Spleen (tissue), 11 donors: ENCODE results near the gene LRRC34. TPM values are rescaled to one million over a fixed set of nuclear protein-coding genes. Genes with fewer than 3 reads are reported as not detected.

ENCODE experiments used
- DNase-seq: peaks from one replicate; pipeline ENCODE4 v3.0.0-alpha.2; 2020
- H3K27ac ChIP-seq, 8 donors: fragments of 200-600 bp; sonication (generic) in 7 of 8; 1 replicate in 4 of 8; 2 replicates in 4 of 8; pipeline versions ENCODE4 v1.5.0 to v1.8.0; 2016 to 2021; ENCODE audit warnings: inconsistent platforms in 4 of 8, mild to moderate bottlenecking in 4 of 8, moderate library complexity in 1 of 8
- H3K27me3 ChIP-seq, 7 donors: fragments of 200-600 bp; sonication (generic) in 6 of 7; replicated peaks in 1 of 7; 1 replicate in 4 of 7; 2 replicates in 3 of 7; pipeline versions ENCODE4 v1.5.0 to v1.8.0; 2016 to 2021; ENCODE audit warnings: inconsistent platforms in 3 of 7, mild to moderate bottlenecking in 1 of 7
- H3K36me3 ChIP-seq, 6 donors: fragments of 200-600 bp; sonication (generic) in 5 of 6; 1 replicate in 4 of 6; 2 replicates in 2 of 6; pipeline versions ENCODE4 v1.5.0 to v1.8.0; 2016 to 2021; ENCODE audit warnings: inconsistent platforms in 2 of 6
- H3K4me1 ChIP-seq, 6 donors: fragments of 200-600 bp; sonication (generic) in 5 of 6; 1 replicate in 3 of 6; 2 replicates in 3 of 6; pipeline versions ENCODE4 v1.5.0 to v1.8.0; 2016 to 2021; ENCODE audit warnings: inconsistent platforms in 3 of 6
- H3K4me3 ChIP-seq, 8 donors: fragments of 200-600 bp; sonication (generic) in 7 of 8; 1 replicate in 4 of 8; 2 replicates in 4 of 8; pipeline versions ENCODE4 v1.5.0 to v1.8.0; 2016 to 2021; ENCODE audit warnings: inconsistent platforms in 4 of 8, mild to moderate bottlenecking in 4 of 8, moderate library complexity in 2 of 8
- H3K9me3 ChIP-seq, 8 donors: fragments of 200-600 bp; sonication (generic) in 7 of 8; 1 replicate in 4 of 8; 2 replicates in 4 of 8; pipeline versions ENCODE4 v1.5.0 to v1.8.0; 2016 to 2021; ENCODE audit warnings: inconsistent platforms in 4 of 8
- POLR2A ChIP-seq, 3 donors: fragments of 450-650 bp; IDR thresholded peaks; one replicate each; pipeline ENCODE4 v1.5.1; 2017; ENCODE audit warnings: antibody characterized with exemption in 3 of 3, mild to moderate bottlenecking in 1 of 3
- POLR2AphosphoS5 ChIP-seq, 3 donors: sonication (generic); formaldehyde crosslinking; IDR thresholded peaks; one replicate each; pipeline ENCODE4 v1.5.1; 2017; ENCODE audit warnings: antibody characterized with exemption in 3 of 3
- WGBS, 5 donors: extraction: QIAGEN DNeasy Blood & Tissue Kit in 3 of 5; methylation state at CpG; one replicate each; pipeline versions ENCODE4 v1.1.5 to v1.1.7; 2013 to 2018; 5-methylcytosine and 5-hydroxymethylcytosine counted together
- intact Hi-C: fragments of 100-400 bp; cut with DNase I; formaldehyde crosslinking; loops from one replicate; pipeline ENCODE4 v1.15.0; 2023; ENCODE audit warnings: low total_unique reads
- polyA plus RNA-seq, 3 donors: library from polyadenylated mRNA; stranded (reverse); fragments of 200-250 nt; gene quantifications; one replicate each; pipeline ENCODE4 v1.2.1, GENCODE V29; 2013
- total RNA-seq, 7 donors: library from RNA; depleted of rRNA in 3 of 7; stranded (reverse); fragments of >200 nt in 3 of 7; fragmentation: NEBNext Ultra II Directional in 4 of 7; extraction: Animal tissue kit (Norgen Biotek cat#: 25700) in 4 of 7; gene quantifications; one replicate each; pipeline versions ENCODE4 v1.1.0 to v1.2.1, GENCODE V29; 2016 to 2021
- TF ChIP-seq, protein P1 (sequence below), 11 experiments: fragments of 200-600 bp in 7 of 11; fragments of 450-650 bp in 4 of 11; sonication (generic) in 4 of 11; IDR thresholded peaks in 8 of 11; conservative IDR thresholded peaks in 3 of 11; 1 replicate in 7 of 11; 2 replicates in 4 of 11; pipeline versions ENCODE4 v1.4.0 to v1.8.0; 2016 to 2021; ENCODE audit warnings: antibody characterized with exemption in 11 of 11, inconsistent platforms in 4 of 11, mild to moderate bottlenecking in 1 of 11
- donor health status: healthy with polysubstance abuse.
- donor health status: DM: no; HTN: no; CAD: no; lungs with moderate emphysema.
- donor health status: DM: no; HTN: no; CAD: no.
- donor health status: Bipolar disorder and iron deficiency.
- donor health status: healthy.
- donor health status: DM: no; HTN: no; CAD: no.
- donor health status: DM: yes; HTN: yes; CAD: no.

The LRRC34 gene
- total and polyA plus RNA-seq, 10 donors: 1.2 to 8.9 (median 4.4) TPM

DNA sequence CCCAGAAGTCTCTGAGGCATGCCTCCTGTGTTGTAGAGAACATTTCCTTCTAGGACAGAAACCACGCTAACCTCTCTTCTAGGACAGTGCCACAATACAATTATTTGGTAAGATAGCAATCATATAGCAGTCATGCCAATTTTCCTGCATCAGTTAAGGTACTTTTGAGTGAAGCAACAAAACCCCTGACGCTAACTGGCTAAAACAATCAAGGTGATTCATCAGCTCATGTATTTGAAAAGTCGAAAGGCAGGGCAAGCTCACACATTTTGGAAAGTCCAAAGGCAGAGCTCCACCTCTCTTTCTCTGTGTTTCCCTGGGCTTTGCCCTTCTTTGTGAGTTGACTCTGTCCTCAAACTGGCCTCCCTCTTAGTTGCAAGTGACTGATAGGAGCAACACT is 58.0 kb downstream of the LRRC34 start:
- H3K27me3 ChIP-seq: peaks cover 0 to 10% (median 0%) of the 10 kb centered on the region in 7 donors
- peaks cover 0 to 13% (median 0%) of the 10 kb centered on the region in 6 donors for H3K4me1 ChIP-seq
- DNase-seq: no peak
- no peak overlapping the region for H3K27ac ChIP-seq
- WGBS, 5 donors: 79 to 94% (median 93%) methylated on average over 3 of the region's 3 CpGs
- intact Hi-C loops: no loop called here
- TF ChIP-seq, protein P1, sequence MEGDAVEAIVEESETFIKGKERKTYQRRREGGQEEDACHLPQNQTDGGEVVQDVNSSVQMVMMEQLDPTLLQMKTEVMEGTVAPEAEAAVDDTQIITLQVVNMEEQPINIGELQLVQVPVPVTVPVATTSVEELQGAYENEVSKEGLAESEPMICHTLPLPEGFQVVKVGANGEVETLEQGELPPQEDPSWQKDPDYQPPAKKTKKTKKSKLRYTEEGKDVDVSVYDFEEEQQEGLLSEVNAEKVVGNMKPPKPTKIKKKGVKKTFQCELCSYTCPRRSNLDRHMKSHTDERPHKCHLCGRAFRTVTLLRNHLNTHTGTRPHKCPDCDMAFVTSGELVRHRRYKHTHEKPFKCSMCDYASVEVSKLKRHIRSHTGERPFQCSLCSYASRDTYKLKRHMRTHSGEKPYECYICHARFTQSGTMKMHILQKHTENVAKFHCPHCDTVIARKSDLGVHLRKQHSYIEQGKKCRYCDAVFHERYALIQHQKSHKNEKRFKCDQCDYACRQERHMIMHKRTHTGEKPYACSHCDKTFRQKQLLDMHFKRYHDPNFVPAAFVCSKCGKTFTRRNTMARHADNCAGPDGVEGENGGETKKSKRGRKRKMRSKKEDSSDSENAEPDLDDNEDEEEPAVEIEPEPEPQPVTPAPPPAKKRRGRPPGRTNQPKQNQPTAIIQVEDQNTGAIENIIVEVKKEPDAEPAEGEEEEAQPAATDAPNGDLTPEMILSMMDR (IDR thresholded peaks at IDR 0.05 in 8 of 11, conservative IDR thresholded peaks at IDR 0.05 in 3 of 11): no peak
- TF ChIP-seq POLR2A (IDR thresholded peaks at IDR 0.05) (no peak), POLR2AphosphoS5 (IDR thresholded peaks at IDR 0.05) (no peak)
- H3K9me3 ChIP-seq: no peaks in the 10 kb centered on the region
- no peaks in the 10 kb centered on the region for H3K36me3 ChIP-seq
- no peak overlapping the region for H3K4me3 ChIP-seq

DNA sequence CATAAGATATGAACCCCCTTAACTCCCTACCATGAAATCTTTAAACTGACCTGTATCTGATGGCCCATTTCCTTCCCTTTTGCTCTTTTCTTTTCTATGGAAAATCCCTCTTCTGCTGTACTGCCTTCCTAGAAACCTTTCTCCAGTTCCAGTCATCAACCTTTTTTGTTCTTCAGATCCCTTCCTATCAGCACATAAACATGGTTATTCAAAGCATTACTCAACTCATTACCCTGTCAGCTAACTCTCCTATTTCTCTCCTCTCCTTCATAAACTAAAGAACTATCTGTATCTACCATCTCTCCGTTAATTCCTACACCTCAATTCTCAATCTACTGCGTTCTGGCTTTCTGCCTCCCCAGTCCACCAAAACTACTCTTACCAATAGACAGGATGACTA is 60.8 kb downstream of the LRRC34 start:
- 89 to 95% (median 94%) methylated on average over 2 of the region's 2 CpGs for WGBS, 5 donors
- Histone ChIP-seq H3K9me3 (no peaks in the 10 kb centered on the region), H3K4me1 (no peaks in the 10 kb centered on the region), H3K27ac (no peak overlapping the region), H3K36me3 (no peaks in the 10 kb centered on the region), H3K4me3 (no peak overlapping the region), H3K27me3 (peaks cover 0 to 30% (median 0%) of the 10 kb centered on the region in 7 donors)
- intact Hi-C loops: no loop called here
- no peak for DNase-seq
- TF ChIP-seq, protein P1 (IDR thresholded peaks at IDR 0.05 in 8 of 11, conservative IDR thresholded peaks at IDR 0.05 in 3 of 11): no peak
- TF ChIP-seq POLR2AphosphoS5 (IDR thresholded peaks at IDR 0.05) (no peak), POLR2A (IDR thresholded peaks at IDR 0.05) (no peak)

DNA sequence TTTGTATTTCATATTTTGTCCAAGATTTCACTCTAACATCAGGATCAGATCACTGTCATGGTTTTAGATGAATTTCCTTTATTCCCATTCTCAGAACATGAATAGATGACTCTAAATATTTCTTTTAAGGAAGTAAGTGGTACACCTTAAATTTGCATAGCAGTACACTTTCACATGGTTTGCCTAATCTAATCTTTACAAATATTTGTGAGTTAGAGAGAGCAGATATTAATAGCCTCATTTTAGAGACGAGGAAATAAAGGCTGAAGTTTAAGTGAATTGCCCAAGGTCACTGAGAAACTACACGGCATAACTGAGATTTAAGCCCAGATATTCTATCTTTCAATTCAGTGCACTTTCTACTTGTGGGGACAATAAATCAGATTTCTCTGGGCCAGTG is 62.0 kb downstream of the LRRC34 start:
- Histone ChIP-seq H3K27ac (no peak overlapping the region), H3K36me3 (no peaks in the 10 kb centered on the region), H3K9me3 (no peaks in the 10 kb centered on the region), H3K27me3 (peaks cover 0 to 34% (median 0%) of the 10 kb centered on the region in 7 donors), H3K4me1 (no peaks in the 10 kb centered on the region), H3K4me3 (no peak overlapping the region)
- intact Hi-C loops: no loop called here
- 47 to 63% (median 54%) methylated on average over 2 of the region's 2 CpGs for WGBS, 5 donors
- no peak for DNase-seq
- TF ChIP-seq, protein P1 (IDR thresholded peaks at IDR 0.05 in 8 of 11, conservative IDR thresholded peaks at IDR 0.05 in 3 of 11): no peak
- TF ChIP-seq POLR2A (IDR thresholded peaks at IDR 0.05) (no peak), POLR2AphosphoS5 (IDR thresholded peaks at IDR 0.05) (no peak)

DNA sequence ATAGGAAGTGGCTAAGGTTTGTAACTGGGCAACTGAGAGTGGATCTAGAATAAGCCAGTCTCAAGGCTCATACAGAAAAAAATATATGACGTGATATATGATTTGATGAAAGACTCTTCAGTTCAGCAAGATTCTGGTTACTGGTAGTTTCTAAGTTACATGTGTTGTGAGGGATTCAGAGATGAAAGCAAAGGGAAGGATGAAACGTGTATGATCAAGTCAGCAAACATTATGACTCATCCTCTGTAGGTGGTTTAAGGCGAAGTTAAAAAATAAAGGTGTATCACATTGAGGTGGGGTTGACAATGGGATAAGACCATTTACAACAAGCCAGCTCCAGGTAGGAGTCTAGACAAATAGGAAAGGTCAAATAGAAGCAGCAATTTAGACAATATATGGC is 64.0 kb downstream of the LRRC34 start:
- H3K9me3 ChIP-seq: no peaks in the 10 kb centered on the region
- WGBS, 5 donors: 65 to 77% (median 68%) methylated on average over 3 of the region's 3 CpGs
- TF ChIP-seq, protein P1 (IDR thresholded peaks at IDR 0.05 in 8 of 11, conservative IDR thresholded peaks at IDR 0.05 in 3 of 11): no peak
- TF ChIP-seq POLR2AphosphoS5 (IDR thresholded peaks at IDR 0.05) (no peak), POLR2A (IDR thresholded peaks at IDR 0.05) (no peak)
- no peak for DNase-seq
- intact Hi-C loops: loop anchor here (10.0 kb wide), 1 partner anchor 884 kb away; no protein-coding TSS in a partner anchor
- no peaks in the 10 kb centered on the region for H3K36me3 ChIP-seq
- no peak overlapping the region for H3K4me3 ChIP-seq
- peaks cover 0 to 31% (median 0%) of the 10 kb centered on the region in 7 donors for H3K27me3 ChIP-seq
- H3K27ac ChIP-seq: no peak overlapping the region
- no peaks in the 10 kb centered on the region for H3K4me1 ChIP-seq
